GM12874 (cell line): ENCODE measurements around the gene CCDC50.

Experiments
- TF ChIP-seq, protein P1 (sequence below): IDR thresholded peaks from 2 replicates; pipeline ENCODE4 v1.5.1; 2011; ENCODE audit warnings: low read depth, mild to moderate bottlenecking, control low read depth, low read length, moderate library complexity; ENCODE audit not compliant: insufficient read depth

CCDC50 gene, protein sequence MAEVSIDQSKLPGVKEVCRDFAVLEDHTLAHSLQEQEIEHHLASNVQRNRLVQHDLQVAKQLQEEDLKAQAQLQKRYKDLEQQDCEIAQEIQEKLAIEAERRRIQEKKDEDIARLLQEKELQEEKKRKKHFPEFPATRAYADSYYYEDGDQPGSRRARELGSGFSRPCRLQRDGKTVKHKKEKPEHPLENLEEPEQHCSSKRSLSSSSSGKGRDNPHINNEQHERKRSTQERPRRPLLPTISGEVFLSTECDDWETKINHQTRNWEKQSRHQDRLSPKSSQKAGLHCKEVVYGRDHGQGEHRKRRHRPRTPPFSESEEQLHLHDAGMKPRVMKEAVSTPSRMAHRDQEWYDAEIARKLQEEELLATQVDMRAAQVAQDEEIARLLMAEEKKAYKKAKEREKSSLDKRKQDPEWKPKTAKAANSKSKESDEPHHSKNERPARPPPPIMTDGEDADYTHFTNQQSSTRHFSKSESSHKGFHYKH

DNA sequence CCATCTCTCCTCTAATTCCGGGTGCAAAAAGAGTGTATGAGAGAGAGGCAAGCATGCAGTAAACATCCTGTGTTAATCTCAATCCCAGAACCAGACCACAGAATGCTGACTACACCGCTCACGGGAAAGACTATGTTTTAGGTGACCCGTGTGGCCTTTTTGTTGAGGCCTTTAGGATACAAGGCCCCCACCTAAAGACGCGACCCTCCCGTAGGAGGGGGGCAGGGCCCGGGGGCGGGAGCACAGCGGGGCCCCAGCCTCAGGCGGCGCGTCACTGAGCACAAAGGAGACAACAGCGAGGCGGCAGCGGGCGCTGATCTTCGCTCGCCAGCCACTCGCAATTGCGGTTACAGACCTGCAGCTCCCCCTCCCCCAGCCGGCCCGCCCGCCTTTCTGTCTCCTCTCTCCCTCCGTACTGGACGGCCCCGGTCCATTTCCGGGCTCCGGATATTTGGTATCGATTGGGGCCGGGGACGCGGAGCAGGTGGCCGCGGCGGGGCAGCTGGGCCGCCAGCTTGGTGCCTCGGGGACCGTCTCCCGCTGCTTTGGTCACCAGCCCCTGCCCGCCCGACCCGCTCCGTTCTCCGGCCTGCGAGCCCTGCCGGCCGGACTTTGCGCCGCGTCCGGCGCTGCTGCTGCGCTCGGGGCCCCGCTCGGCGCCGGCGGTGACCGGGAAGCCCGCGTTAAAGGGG lies at the start of gene CCDC50:
Gene CCDC50 (plus strand): TSS at position 433 of the 692 bp plus-strand sequence. CDS start 281 bp downstream, outside the sequence.
- TF ChIP-seq, protein P1, sequence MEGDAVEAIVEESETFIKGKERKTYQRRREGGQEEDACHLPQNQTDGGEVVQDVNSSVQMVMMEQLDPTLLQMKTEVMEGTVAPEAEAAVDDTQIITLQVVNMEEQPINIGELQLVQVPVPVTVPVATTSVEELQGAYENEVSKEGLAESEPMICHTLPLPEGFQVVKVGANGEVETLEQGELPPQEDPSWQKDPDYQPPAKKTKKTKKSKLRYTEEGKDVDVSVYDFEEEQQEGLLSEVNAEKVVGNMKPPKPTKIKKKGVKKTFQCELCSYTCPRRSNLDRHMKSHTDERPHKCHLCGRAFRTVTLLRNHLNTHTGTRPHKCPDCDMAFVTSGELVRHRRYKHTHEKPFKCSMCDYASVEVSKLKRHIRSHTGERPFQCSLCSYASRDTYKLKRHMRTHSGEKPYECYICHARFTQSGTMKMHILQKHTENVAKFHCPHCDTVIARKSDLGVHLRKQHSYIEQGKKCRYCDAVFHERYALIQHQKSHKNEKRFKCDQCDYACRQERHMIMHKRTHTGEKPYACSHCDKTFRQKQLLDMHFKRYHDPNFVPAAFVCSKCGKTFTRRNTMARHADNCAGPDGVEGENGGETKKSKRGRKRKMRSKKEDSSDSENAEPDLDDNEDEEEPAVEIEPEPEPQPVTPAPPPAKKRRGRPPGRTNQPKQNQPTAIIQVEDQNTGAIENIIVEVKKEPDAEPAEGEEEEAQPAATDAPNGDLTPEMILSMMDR = no peak

DNA sequence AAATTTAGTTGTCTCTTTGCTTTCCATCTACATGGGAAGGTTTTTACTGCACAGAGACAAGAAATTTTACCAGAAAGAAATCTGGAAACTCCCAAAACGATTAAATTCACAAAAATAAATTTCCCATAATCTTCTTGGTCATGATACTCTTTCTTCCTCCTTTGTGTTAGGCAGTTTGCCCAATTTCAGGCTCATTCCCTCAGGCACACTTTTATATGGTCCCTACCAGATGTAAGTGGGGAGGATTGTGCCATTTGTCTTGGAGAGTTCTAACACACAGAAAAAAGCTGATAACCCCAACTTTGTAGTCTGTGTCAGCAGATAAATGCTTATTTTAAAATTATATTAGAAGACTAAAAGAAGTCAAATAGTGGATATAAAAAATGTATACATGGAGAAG lies 49.1 kb upstream of the CCDC50 start:
- TF ChIP-seq, protein P1 = no peak

DNA sequence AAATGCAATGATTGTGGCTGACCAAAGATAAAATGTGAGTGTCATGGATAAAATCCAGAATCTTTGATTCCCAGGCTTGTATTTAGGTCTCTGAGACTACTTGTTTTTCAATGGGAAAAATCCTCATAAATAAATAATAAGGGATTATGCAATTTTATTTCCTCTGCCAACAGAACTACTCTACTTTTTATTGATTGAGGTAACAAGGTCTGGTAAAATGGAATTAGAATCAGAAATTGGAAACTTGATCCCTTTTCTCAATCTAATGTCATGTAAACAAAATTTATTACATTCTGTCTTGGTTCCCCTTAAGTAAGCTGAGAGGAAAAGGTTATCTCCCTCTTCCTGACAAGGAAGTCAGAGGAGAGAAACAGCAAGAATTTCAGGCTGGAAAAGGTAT lies 48.3 kb upstream of the CCDC50 start:
- TF ChIP-seq, protein P1 = no peak

DNA sequence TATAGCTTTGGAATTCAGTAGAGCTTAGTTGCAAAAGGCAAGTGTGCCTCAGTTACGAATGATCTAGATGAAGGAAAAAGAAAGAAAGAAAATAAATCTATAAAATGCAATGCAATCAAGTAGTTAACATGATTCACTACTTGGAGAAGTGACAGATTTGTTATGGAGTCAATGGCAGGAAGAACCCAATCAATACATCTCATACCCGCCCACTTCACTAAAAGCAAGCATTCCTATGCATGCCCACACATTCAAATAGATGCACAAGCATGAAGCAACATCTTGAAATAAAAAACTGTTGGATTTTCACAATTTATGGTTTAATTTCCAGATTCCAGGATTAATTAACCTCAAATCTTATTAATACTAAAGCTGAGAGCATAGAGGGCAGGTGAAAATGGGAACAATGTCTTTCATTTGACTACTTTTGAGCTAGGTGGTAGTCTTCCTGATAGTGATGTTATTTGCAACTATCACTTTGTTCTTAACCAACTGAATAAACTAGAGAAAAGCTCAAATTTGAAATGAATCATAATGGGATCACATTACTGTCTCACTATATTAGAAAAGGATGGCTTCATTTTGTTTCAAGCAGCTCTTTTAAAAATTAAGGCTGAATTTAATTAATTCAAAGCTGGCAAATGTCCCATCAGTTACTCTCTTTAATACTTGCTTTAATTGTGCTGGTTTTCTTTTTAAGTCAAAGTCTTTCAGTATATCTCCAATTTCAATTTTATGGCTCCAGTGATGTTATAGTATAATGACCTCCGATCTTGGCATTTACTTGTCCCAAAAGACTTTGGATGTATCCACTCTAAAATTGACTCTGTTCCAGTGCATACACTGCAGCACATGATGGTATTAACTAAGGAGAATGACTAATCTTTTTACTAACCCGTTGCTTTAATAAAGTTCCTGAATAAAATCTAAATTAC lies 46.7 kb upstream of the CCDC50 start:
- TF ChIP-seq, protein P1 = no peak

DNA sequence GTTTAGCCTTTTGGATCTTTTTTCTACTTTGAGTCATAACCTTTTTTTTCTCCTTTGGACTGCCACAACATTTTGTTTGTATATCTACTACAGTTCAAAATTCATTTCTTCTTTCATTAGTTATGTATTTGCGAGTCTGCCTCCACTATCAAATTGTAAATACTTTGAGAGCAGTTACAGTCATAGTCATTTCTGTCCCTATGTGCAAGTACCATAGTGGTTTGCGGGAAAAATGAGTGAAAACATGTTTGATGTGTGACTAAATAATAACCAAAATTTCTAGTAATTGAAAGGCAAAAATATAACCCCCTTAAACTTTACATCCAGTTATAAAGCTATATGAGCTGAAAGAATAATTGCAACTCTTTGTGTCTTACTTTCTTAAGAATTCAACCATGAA lies 45.8 kb upstream of the CCDC50 start:
- TF ChIP-seq, protein P1 = no peak

DNA sequence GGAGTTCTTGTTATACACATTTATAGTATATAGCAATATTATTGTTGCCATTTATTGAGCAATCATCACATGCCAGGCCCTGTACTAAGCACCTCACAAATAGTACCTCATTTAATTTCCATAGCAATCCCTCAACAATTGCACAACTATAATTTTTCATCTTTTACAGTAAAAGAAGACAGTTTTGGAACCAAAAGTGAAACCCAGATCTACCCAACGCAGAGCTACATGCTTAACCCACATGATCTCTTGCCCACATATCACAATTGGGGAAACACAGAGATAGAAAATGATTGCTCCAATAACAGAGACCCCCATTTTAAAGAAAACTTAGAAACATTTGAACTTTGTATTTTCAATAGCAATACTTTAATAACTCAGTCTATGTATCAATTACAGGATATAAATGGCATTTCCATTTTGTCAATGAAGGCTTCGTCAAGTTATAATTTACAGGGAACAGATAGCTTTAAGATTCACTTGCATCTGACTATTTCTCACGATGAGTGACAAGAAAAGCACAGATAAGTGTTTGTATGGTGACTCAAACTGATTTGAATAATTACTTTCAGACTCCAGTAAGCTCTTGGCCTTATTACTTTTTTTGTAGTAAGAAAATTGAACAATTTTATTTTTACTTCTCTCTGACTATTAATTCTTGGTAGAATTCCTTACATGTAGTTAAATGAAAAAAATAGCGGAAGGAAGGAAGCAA lies 38.7 kb upstream of the CCDC50 start:
- TF ChIP-seq, protein P1 = no peak
